ENCODE measurements around the gene RNASE7.

Gene RNASE7

GRCh38 chr14:21042918-21043317, 756 bp downstream of the RNASE7 start:
- no peak for TF ChIP-seq CTCF (IDR thresholded peaks at IDR 0.05; ENCODE audit: low read depth, low read length)
- no peak for DNase-seq (ENCODE audit: low read depth in 2 of 2)
- H3K4me3 ChIP-seq (replicated peaks in 1 of 2; ENCODE audit: low read depth in 2 of 2, low read length in 2 of 2), result no peak overlapping the region

- no peak for TF ChIP-seq CTCF (IDR thresholded peaks at IDR 0.05; ENCODE audit: low read depth, low read length)
- no peak for DNase-seq (ENCODE audit: low read depth in 2 of 2)
- H3K4me3 ChIP-seq (replicated peaks in 1 of 2; ENCODE audit: low read depth in 2 of 2, low read length in 2 of 2), result no peak overlapping the region
Observed at GRCh38 chr14:21043387-21043973, 1.3 kb downstream of the RNASE7 start.

GRCh38 chr14:21043974-21044618, 1.9 kb downstream of the RNASE7 start:
- no peak for DNase-seq (ENCODE audit: low read depth in 2 of 2)
- no peak overlapping the region for H3K4me3 ChIP-seq (replicated peaks in 1 of 2; ENCODE audit: low read depth in 2 of 2, low read length in 2 of 2)
- no peak for TF ChIP-seq CTCF (IDR thresholded peaks at IDR 0.05; ENCODE audit: low read depth, low read length)

GRCh38 chr14:21047378-21047781, 5.2 kb downstream of the RNASE7 start:
- no peak for TF ChIP-seq CTCF (IDR thresholded peaks at IDR 0.05; ENCODE audit: low read depth, low read length)
- peak in 1 of 2 donors; percentile 56 for DNase-seq (ENCODE audit: low read depth in 2 of 2)
- no peak overlapping the region for H3K4me3 ChIP-seq (replicated peaks in 1 of 2; ENCODE audit: low read depth in 2 of 2, low read length in 2 of 2)

GRCh38 chr14:21048638-21049037, 6.5 kb downstream of the RNASE7 start:
- no peak overlapping the region for H3K4me3 ChIP-seq (replicated peaks in 1 of 2; ENCODE audit: low read depth in 2 of 2, low read length in 2 of 2)
- DNase-seq (ENCODE audit: low read depth in 2 of 2), result peak in 1 of 2 donors; percentile 32
- TF ChIP-seq CTCF (IDR thresholded peaks at IDR 0.05; ENCODE audit: low read depth, low read length), result no peak

- no peak for TF ChIP-seq CTCF (IDR thresholded peaks at IDR 0.05; ENCODE audit: low read depth, low read length)
- DNase-seq (ENCODE audit: low read depth in 2 of 2), result peak; percentile 50 to 56
- H3K4me3 ChIP-seq (replicated peaks in 1 of 2; ENCODE audit: low read depth in 2 of 2, low read length in 2 of 2), result no peak overlapping the region
Observed at GRCh38 chr14:21049271-21049673, 7.1 kb downstream of the RNASE7 start.
